K562 (cell line): ENCODE results near the gene CHST12. TPM values are rescaled to one million over a fixed set of nuclear protein-coding genes. Genes with fewer than 3 reads are reported as not detected.

Experiments used
- ATAC-seq: fragments of 200-7000 bp; cut with Tn5 transposase; 3 replicates; pipeline ENCODE4 v1.9.1; 2020; ENCODE audit warnings: moderate library complexity
- BruUV-seq: library from RNA; stranded (reverse); fragments of 400-500 nt; replicated peaks from 2 replicates; lab custom pipeline; 2021; lab: Mats Ljungman, UMichigan
- CTCF ChIA-PET: fragments of 300-600 bp; formaldehyde crosslinking; extraction: SDS; loops from one replicate; lab custom pipeline; 2021; ENCODE audit warnings: low intra/inter-chr PET ratio; lab: Yijun Ruan, JAX
- POLR2A ChIA-PET: fragments of 300-600, 350-650 bp; sonication (Branson Sonifier 250); formaldehyde crosslinking; extraction: SDS; loops from one replicate; lab custom pipeline; 2021; ENCODE audit warnings: antibody characterized with exemption, inconsistent platforms; lab: Yijun Ruan, JAX
- DNase-seq, 4 experiments: peaks; one replicate each; pipeline versions ENCODE4 v3.0.0 to v3.0.0-alpha.2; 2011 to 2018; ENCODE audit warnings: low spot score in 3 of 4, mixed read lengths in 3 of 4; ENCODE audit errors: extremely low read depth in 1 of 4
- FAIRE-seq: peaks from 2 replicates; lab custom pipeline; 2011; peaks lifted over from hg19 to GRCh38; lab: Jason Lieb, UNC
- H2AFZ ChIP-seq: 2 replicates; pipeline ENCODE4 v1.6.0; 2011; ENCODE audit warnings: low read depth, low read length, control low read depth, inconsistent platforms
- H3K27ac ChIP-seq: fragments of 200-600 bp; 3 replicates; pipeline ENCODE4 v1.8.0; 2011; ENCODE audit warnings: low read depth, mild to moderate bottlenecking, control low read depth, inconsistent platforms, low read length, moderate library complexity, mixed read lengths; ENCODE audit errors: extremely low read depth
- H3K27me3 ChIP-seq, 2 experiments: fragments of 300-600 bp in 1 of 2; 2 replicates in 1 of 2; 3 replicates in 1 of 2; pipeline versions ENCODE4 v1.6.0 to v1.8.0; 2011; ENCODE audit warnings: inconsistent platforms in 2 of 2, low read length in 2 of 2, mild to moderate bottlenecking in 1 of 2, mixed read lengths in 1 of 2, moderate library complexity in 1 of 2; ENCODE audit not compliant: control insufficient read depth in 2 of 2, insufficient read depth in 2 of 2
- H3K36me3 ChIP-seq: fragments of 300-600 bp; 3 replicates; pipeline ENCODE4 v1.8.0; 2011; ENCODE audit warnings: mild to moderate bottlenecking, low read length, inconsistent platforms; ENCODE audit not compliant: control insufficient read depth, insufficient read depth
- H3K4me1 ChIP-seq, 2 experiments: fragments of 200-600 bp in 1 of 2; replicated peaks in 1 of 2; 2 replicates in 1 of 2; 3 replicates in 1 of 2; pipeline versions ENCODE4 v1.5.1 to v1.8.0; 2011; ENCODE audit warnings: inconsistent platforms in 2 of 2, low read length in 2 of 2, mild to moderate bottlenecking in 1 of 2, mixed read lengths in 1 of 2, moderate library complexity in 1 of 2; ENCODE audit not compliant: control insufficient read depth in 2 of 2, insufficient read depth in 2 of 2
- H3K4me2 ChIP-seq: 2 replicates; pipeline ENCODE4 v1.6.1; 2011; ENCODE audit warnings: low read length, control low read depth, inconsistent platforms, mixed read lengths; ENCODE audit not compliant: insufficient read depth
- H3K4me3 ChIP-seq: fragments of 200-600 bp; sonication (generic), shearing (Covaris generic); 2 replicates; pipeline ENCODE4 v1.5.1; 2016; ENCODE audit warnings: control low read depth, inconsistent platforms
- H3K79me2 ChIP-seq: fragments of 200-600 bp; 3 replicates; pipeline ENCODE4 v1.8.0; 2011; ENCODE audit warnings: low read length, inconsistent platforms; ENCODE audit not compliant: control insufficient read depth, insufficient read depth
- H3K9ac ChIP-seq, 2 experiments: 2 replicates each; pipeline versions ENCODE4 v1.6.0 to v1.6.1; 2011; ENCODE audit warnings: low read depth in 2 of 2, low read length in 2 of 2, control low read depth in 1 of 2, inconsistent platforms in 1 of 2, mild to moderate bottlenecking in 1 of 2, mixed read lengths in 1 of 2; ENCODE audit not compliant: insufficient read depth in 1 of 2
- H3K9me1 ChIP-seq: one replicate; pipeline ENCODE4 v1.6.0; 2011; ENCODE audit warnings: inconsistent platforms, mild to moderate bottlenecking, low read length, moderate library complexity; ENCODE audit not compliant: control insufficient read depth, insufficient read depth
- H3K9me3 ChIP-seq: replicated peaks from 2 replicates; pipeline ENCODE4 v1.5.1; 2011; ENCODE audit warnings: low read depth, low read length, inconsistent platforms; ENCODE audit not compliant: control insufficient read depth, insufficient read depth
- H4K20me1 ChIP-seq: replicated peaks from 2 replicates; pipeline ENCODE4 v1.6.1; 2011; ENCODE audit warnings: low read length, inconsistent platforms, mixed read lengths; ENCODE audit not compliant: control insufficient read depth, insufficient read depth
- HINFP ChIP-seq: fragments of 450-650 bp; conservative IDR thresholded peaks from 2 replicates; pipeline ENCODE4 v1.6.1; 2016; ENCODE audit warnings: missing genetic modification characterization, low read depth, mild to moderate bottlenecking, control low read depth, missing compliant biosample characterization
- KDM2B ChIP-seq: fragments of 250-450 bp; sonication (Bioruptor Pico); IDR thresholded peaks from 2 replicates; pipeline ENCODE4 v1.8.0; 2021; ENCODE audit warnings: mild to moderate bottlenecking, moderate library complexity
- RUNX1 ChIP-seq: sonication (generic); IDR thresholded peaks from 2 replicates; pipeline ENCODE4 v1.6.1; 2016; ENCODE audit warnings: antibody characterized with exemption, low read depth
- SMARCC2 ChIP-seq: fragments of 450-650 bp; IDR thresholded peaks from 2 replicates; pipeline ENCODE4 v1.6.1; 2017; ENCODE audit warnings: antibody characterized with exemption, moderate library complexity, mild to moderate bottlenecking, low read depth
- ZNF121 ChIP-seq: sonication (generic); formaldehyde crosslinking; conservative IDR thresholded peaks from 2 replicates; pipeline ENCODE4 v1.8.0; 2022; ENCODE audit warnings: missing genetic modification reagents
- WGBS: fragments of 100-300 bp; shearing (Covaris generic); methylation state at CpG from one replicate; pipeline ENCODE4 v1.1.6; 2016; ENCODE audit warnings: low coverage, mixed read lengths; ENCODE audit not compliant: insufficient coverage; ENCODE audit errors: missing lambda C conversion rate; 5-methylcytosine and 5-hydroxymethylcytosine counted together
- in situ Hi-C: fragments of 300-500 bp; cut with MboI; formaldehyde crosslinking; loops from 4 replicates; pipeline ENCODE4 v1.15.0; 2018; ENCODE audit warnings: inconsistent platforms, mixed read lengths
- intact Hi-C: fragments of 100-400 bp; cut with micrococcal nuclease; formaldehyde crosslinking; loops from 2 replicates; pipeline ENCODE4 v1.14.2; 2022
- polyA plus RNA-seq, 8 experiments: library from polyadenylated mRNA; depleted of rRNA in 4 of 8; stranded (reverse) in 5 of 8; unstranded in 3 of 8; fragments of >200 nt; fragmentation: Nextera tagmentation in 2 of 8; fragmentation: Illumina TruSeq in 1 of 8; extraction: Ambion mirVana in 2 of 8; extraction: Trizol in 1 of 8; gene quantifications; 2 replicates each; pipeline versions ENCODE4 v1.2.1 to v1.2.3, GENCODE V29; 2011 to 2014; ENCODE audit warnings: inconsistent platforms in 1 of 8, missing spikeins in 1 of 8
- total RNA-seq, 7 experiments: library from RNA; depleted of rRNA in 6 of 7; stranded (reverse); fragments of >200 nt in 6 of 7; fragmentation: Illumina TruSeq in 2 of 7; extraction: Trizol in 2 of 7; gene quantifications; 2 replicates each; pipeline versions ENCODE4 v1.2.1 to v1.2.3, GENCODE V29; 2011 to 2021; ENCODE audit warnings: low replicate concordance in 1 of 7

Gene CHST12
- total and polyA plus RNA-seq, 9 of the 15 experiments (the other 6 are each of a cell fraction or from before 2014, with no cell fraction given) = 0.18 to 19.8 (median 3.6) TPM

GRCh38 chr7:2417981-2418481 lies 14.6 kb downstream of the CHST12 start (continued):
- TF ChIP-seq KDM2B = no peak

GRCh38 chr7:2420216-2420933 lies 17.0 kb downstream of the CHST12 start:
- no peaks in the 10 kb centered on the region for H3K27me3 ChIP-seq
- intact Hi-C loops = no loop called here
- 89% methylated on average over 4 of the region's 7 CpGs for WGBS
- DNase-seq (no peak), ATAC-seq (no peak), FAIRE-seq (peak; percentile 11)
- H2AFZ ChIP-seq = no peak overlapping the region
- no TSS peak for BruUV-seq
- in situ Hi-C loops = no loop called here
- CTCF ChIA-PET = no interaction called here
- H3K4me1 ChIP-seq = peaks cover 0 to 4% of the 10 kb centered on the region in 2 experiments; a peak in 2 of 5 replicates
- no peak overlapping the region for H3K4me2 ChIP-seq
- H3K9me1 ChIP-seq = no peaks in the 10 kb centered on the region
- TF ChIP-seq HINFP (tag) = no peak
- no peak for TF ChIP-seq RUNX1
- TF ChIP-seq ZNF121 (CRISPR knock-in tag) = peak; percentile 81
- TF ChIP-seq SMARCC2 = no peak
- no peak overlapping the region for H3K27ac ChIP-seq
- no peak overlapping the region for H3K4me3 ChIP-seq
- no peaks in the 10 kb centered on the region for H4K20me1 ChIP-seq
- no peaks in the 10 kb centered on the region for H3K9me3 ChIP-seq
- H3K36me3 ChIP-seq = no peaks in the 10 kb centered on the region
- POLR2A ChIA-PET = no interaction called here
- no peak overlapping the region for H3K9ac ChIP-seq
- H3K79me2 ChIP-seq = no peaks in the 10 kb centered on the region; the same call in 2 of the 3 replicates
